ENCODE data around the gene HIPK4.

Gene HIPK4

GRCh38 chr19:40379446-40380198, 10.4 kb downstream of the HIPK4 start:
- no CpG with 5 or more reads among the region's 11 CpGs for WGBS (ENCODE audit: extremely low coverage, insufficient coverage, insufficient read length)
- no peak overlapping the region for H3K23ac ChIP-seq (ENCODE audit: low read length)
- H4K91ac ChIP-seq (ENCODE audit: low read depth, low read length), result no peak overlapping the region
- H3K4ac ChIP-seq (ENCODE audit: low read depth, low read length), result no peak overlapping the region
- no peaks in the 10 kb centered on the region for H3K4me1 ChIP-seq (ENCODE audit: control insufficient read depth in 1 of 2, insufficient read depth in 2 of 2, low read length in 2 of 2)
- no peak overlapping the region for H4K8ac ChIP-seq (ENCODE audit: low read depth, low read length)
- no peak overlapping the region for H3K18ac ChIP-seq (ENCODE audit: low read length)
- no peak overlapping the region for H3K14ac ChIP-seq (ENCODE audit: low read length)
- no peaks in the 10 kb centered on the region for H3K79me2 ChIP-seq (ENCODE audit: control insufficient read depth, insufficient read depth, low read length, poor library complexity)
- no peak overlapping the region for H2BK5ac ChIP-seq (ENCODE audit: low read depth, low read length, poor library complexity)
- peaks cover 2% of the 10 kb centered on the region for H3K9me3 ChIP-seq (ENCODE audit: insufficient read depth, low read depth, low read length)
- DNase-seq, result no peak
- peaks cover 51 to 55% of the 10 kb centered on the region in 2 experiments for H3K36me3 ChIP-seq (ENCODE audit: control insufficient read depth in 1 of 2, insufficient read depth in 2 of 2, low read length in 2 of 2)
- no peak overlapping the region for H2BK120ac ChIP-seq (ENCODE audit: insufficient read depth, low read length, poor library complexity)
- H2AFZ ChIP-seq (ENCODE audit: insufficient read depth, low read length, poor library complexity), result no peak overlapping the region
- H3K79me1 ChIP-seq (ENCODE audit: low read length), result no peaks in the 10 kb centered on the region
- no peak overlapping the region for H2BK12ac ChIP-seq (ENCODE audit: low read length)
- no peak overlapping the region for H3K4me3 ChIP-seq (ENCODE audit: low read depth, low read length)
- no peak overlapping the region for H2AK5ac ChIP-seq (ENCODE audit: low read length)
- no peak overlapping the region for H3K9ac ChIP-seq (ENCODE audit: low read length)
- H4K12ac ChIP-seq (ENCODE audit: low read depth, low read length), result no peak overlapping the region
- H3K27me3 ChIP-seq (ENCODE audit: insufficient read depth, low read length), result no peaks in the 10 kb centered on the region
- H3K4me2 ChIP-seq (ENCODE audit: low read length), result no peak overlapping the region
- H3K27ac ChIP-seq (ENCODE audit: low read depth, low read length), result no peak overlapping the region

- H3K14ac ChIP-seq (ENCODE audit: low read length), result no peak overlapping the region
- no peak overlapping the region for H3K4me2 ChIP-seq (ENCODE audit: low read length)
- no peak overlapping the region for H3K9ac ChIP-seq (ENCODE audit: low read length)
- H3K36me3 ChIP-seq (ENCODE audit: control insufficient read depth in 1 of 2, insufficient read depth in 2 of 2, low read length in 2 of 2), result peaks cover 62 to 67% of the 10 kb centered on the region in 2 experiments
- no peak overlapping the region for H2BK5ac ChIP-seq (ENCODE audit: low read depth, low read length, poor library complexity)
- H2AFZ ChIP-seq (ENCODE audit: insufficient read depth, low read length, poor library complexity), result no peak overlapping the region
- peak overlapping the region; percentile 52 for H3K4me3 ChIP-seq (ENCODE audit: low read depth, low read length)
- H3K23ac ChIP-seq (ENCODE audit: low read length), result no peak overlapping the region
- H2AK5ac ChIP-seq (ENCODE audit: low read length), result no peak overlapping the region
- no peak overlapping the region for H3K27ac ChIP-seq (ENCODE audit: low read depth, low read length)
- no peak overlapping the region for H4K12ac ChIP-seq (ENCODE audit: low read depth, low read length)
- WGBS (ENCODE audit: extremely low coverage, insufficient coverage, insufficient read length), result no CpG with 5 or more reads among the region's 2 CpGs
- no peaks in the 10 kb centered on the region for H3K4me1 ChIP-seq (ENCODE audit: control insufficient read depth in 1 of 2, insufficient read depth in 2 of 2, low read length in 2 of 2)
- no peak overlapping the region for H4K8ac ChIP-seq (ENCODE audit: low read depth, low read length)
- H3K18ac ChIP-seq (ENCODE audit: low read length), result no peak overlapping the region
- H2BK12ac ChIP-seq (ENCODE audit: low read length), result no peak overlapping the region
- no peak overlapping the region for H4K91ac ChIP-seq (ENCODE audit: low read depth, low read length)
- no peak overlapping the region for H2BK120ac ChIP-seq (ENCODE audit: insufficient read depth, low read length, poor library complexity)
- peaks cover 2% of the 10 kb centered on the region for H3K9me3 ChIP-seq (ENCODE audit: insufficient read depth, low read depth, low read length)
- no peak for DNase-seq
- no peaks in the 10 kb centered on the region for H3K27me3 ChIP-seq (ENCODE audit: insufficient read depth, low read length)
- no peaks in the 10 kb centered on the region for H3K79me1 ChIP-seq (ENCODE audit: low read length)
- H3K79me2 ChIP-seq (ENCODE audit: control insufficient read depth, insufficient read depth, low read length, poor library complexity), result no peaks in the 10 kb centered on the region
- no peak overlapping the region for H3K4ac ChIP-seq (ENCODE audit: low read depth, low read length)
Observed at GRCh38 chr19:40378509-40378908, 11.5 kb downstream of the HIPK4 start.

GRCh38 chr19:40377876-40378385, 12.1 kb downstream of the HIPK4 start:
- no peak overlapping the region for H3K4ac ChIP-seq (ENCODE audit: low read depth, low read length)
- H3K79me2 ChIP-seq (ENCODE audit: control insufficient read depth, insufficient read depth, low read length, poor library complexity), result no peaks in the 10 kb centered on the region
- no peak overlapping the region for H4K12ac ChIP-seq (ENCODE audit: low read depth, low read length)
- no peak overlapping the region for H2BK120ac ChIP-seq (ENCODE audit: insufficient read depth, low read length, poor library complexity)
- H2AK5ac ChIP-seq (ENCODE audit: low read length), result no peak overlapping the region
- no peak for DNase-seq
- H3K4me1 ChIP-seq (ENCODE audit: control insufficient read depth in 1 of 2, insufficient read depth in 2 of 2, low read length in 2 of 2), result no peaks in the 10 kb centered on the region
- H4K91ac ChIP-seq (ENCODE audit: low read depth, low read length), result no peak overlapping the region
- WGBS (ENCODE audit: extremely low coverage, insufficient coverage, insufficient read length), result no CpG with 5 or more reads among the region's 25 CpGs
- H3K4me2 ChIP-seq (ENCODE audit: low read length), result no peak overlapping the region
- H3K23ac ChIP-seq (ENCODE audit: low read length), result no peak overlapping the region
- H2AFZ ChIP-seq (ENCODE audit: insufficient read depth, low read length, poor library complexity), result no peak overlapping the region
- H3K18ac ChIP-seq (ENCODE audit: low read length), result no peak overlapping the region
- no peak overlapping the region for H3K14ac ChIP-seq (ENCODE audit: low read length)
- H3K4me3 ChIP-seq (ENCODE audit: low read depth, low read length), result no peak overlapping the region
- no peaks in the 10 kb centered on the region for H3K79me1 ChIP-seq (ENCODE audit: low read length)
- H3K36me3 ChIP-seq (ENCODE audit: control insufficient read depth in 1 of 2, insufficient read depth in 2 of 2, low read length in 2 of 2), result peaks cover 67 to 72% of the 10 kb centered on the region in 2 experiments
- no peak overlapping the region for H2BK5ac ChIP-seq (ENCODE audit: low read depth, low read length, poor library complexity)
- H3K9ac ChIP-seq (ENCODE audit: low read length), result no peak overlapping the region
- no peak overlapping the region for H4K8ac ChIP-seq (ENCODE audit: low read depth, low read length)
- H3K9me3 ChIP-seq (ENCODE audit: insufficient read depth, low read depth, low read length), result peaks cover 2% of the 10 kb centered on the region
- H2BK12ac ChIP-seq (ENCODE audit: low read length), result no peak overlapping the region
- H3K27ac ChIP-seq (ENCODE audit: low read depth, low read length), result no peak overlapping the region
- H3K27me3 ChIP-seq (ENCODE audit: insufficient read depth, low read length), result no peaks in the 10 kb centered on the region

GRCh38 chr19:40376286-40376862, 13.6 kb downstream of the HIPK4 start:
- H2BK5ac ChIP-seq (ENCODE audit: low read depth, low read length, poor library complexity), result no peak overlapping the region
- no peak overlapping the region for H3K27ac ChIP-seq (ENCODE audit: low read depth, low read length)
- H3K36me3 ChIP-seq (ENCODE audit: control insufficient read depth in 1 of 2, insufficient read depth in 2 of 2, low read length in 2 of 2), result peaks cover 81 to 87% of the 10 kb centered on the region in 2 experiments
- peaks cover 2% of the 10 kb centered on the region for H3K9me3 ChIP-seq (ENCODE audit: insufficient read depth, low read depth, low read length)
- no peak overlapping the region for H4K91ac ChIP-seq (ENCODE audit: low read depth, low read length)
- no peak overlapping the region for H2AK5ac ChIP-seq (ENCODE audit: low read length)
- no CpG with 5 or more reads among the region's 17 CpGs for WGBS (ENCODE audit: extremely low coverage, insufficient coverage, insufficient read length)
- H2AFZ ChIP-seq (ENCODE audit: insufficient read depth, low read length, poor library complexity), result no peak overlapping the region
- no peak overlapping the region for H3K23ac ChIP-seq (ENCODE audit: low read length)
- H3K4ac ChIP-seq (ENCODE audit: low read depth, low read length), result no peak overlapping the region
- H3K79me1 ChIP-seq (ENCODE audit: low read length), result no peaks in the 10 kb centered on the region
- no peak overlapping the region for H3K4me2 ChIP-seq (ENCODE audit: low read length)
- H3K4me1 ChIP-seq (ENCODE audit: control insufficient read depth in 1 of 2, insufficient read depth in 2 of 2, low read length in 2 of 2), result no peaks in the 10 kb centered on the region
- no peak for DNase-seq
- no peak overlapping the region for H4K8ac ChIP-seq (ENCODE audit: low read depth, low read length)
- no peaks in the 10 kb centered on the region for H3K27me3 ChIP-seq (ENCODE audit: insufficient read depth, low read length)
- no peaks in the 10 kb centered on the region for H3K79me2 ChIP-seq (ENCODE audit: control insufficient read depth, insufficient read depth, low read length, poor library complexity)
- H3K18ac ChIP-seq (ENCODE audit: low read length), result no peak overlapping the region
- no peak overlapping the region for H3K4me3 ChIP-seq (ENCODE audit: low read depth, low read length)
- no peak overlapping the region for H3K9ac ChIP-seq (ENCODE audit: low read length)
- no peak overlapping the region for H2BK120ac ChIP-seq (ENCODE audit: insufficient read depth, low read length, poor library complexity)
- no peak overlapping the region for H2BK12ac ChIP-seq (ENCODE audit: low read length)
- H4K12ac ChIP-seq (ENCODE audit: low read depth, low read length), result no peak overlapping the region
- no peak overlapping the region for H3K14ac ChIP-seq (ENCODE audit: low read length)

Measured in trophoblast cell (in vitro differentiated cells and primary cell).